Astrocyte (in vitro differentiated cells and primary cell): ENCODE data around the gene COL19A1.

Source experiments
- EZH2 ChIP-seq: IDR thresholded peaks from 2 replicates; pipeline ENCODE4 v1.6.1; 2012; ENCODE audit warnings: mild to moderate bottlenecking, low read length, inconsistent platforms; ENCODE audit not compliant: insufficient read depth
- TF ChIP-seq, protein P1 (sequence below): IDR thresholded peaks from 2 replicates; pipeline ENCODE4 v1.5.1; 2011; ENCODE audit warnings: low read depth, mild to moderate bottlenecking, inconsistent platforms, low read length, moderate library complexity; ENCODE audit not compliant: insufficient read depth

DNA sequence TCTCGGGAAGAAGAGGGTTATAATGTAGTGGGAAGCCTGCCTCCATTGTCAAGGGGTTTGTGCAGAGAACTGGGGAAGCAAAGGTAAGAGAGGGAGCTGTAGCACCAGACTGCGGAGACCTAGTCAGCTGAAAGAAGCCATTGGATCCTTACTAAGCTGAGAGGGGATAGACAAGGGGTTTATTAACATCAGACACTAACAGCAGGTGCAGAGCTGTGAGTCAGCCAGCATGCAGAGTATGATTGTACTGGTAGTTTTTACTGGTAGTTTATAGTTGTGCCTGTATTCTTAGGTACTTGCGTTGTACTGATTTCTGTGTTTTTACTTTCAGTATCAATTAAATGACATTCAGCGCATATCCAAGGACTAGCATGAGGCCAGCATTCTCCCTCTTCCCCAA is 17.8 kb upstream of the COL19A1 start:
- TF ChIP-seq, protein P1, sequence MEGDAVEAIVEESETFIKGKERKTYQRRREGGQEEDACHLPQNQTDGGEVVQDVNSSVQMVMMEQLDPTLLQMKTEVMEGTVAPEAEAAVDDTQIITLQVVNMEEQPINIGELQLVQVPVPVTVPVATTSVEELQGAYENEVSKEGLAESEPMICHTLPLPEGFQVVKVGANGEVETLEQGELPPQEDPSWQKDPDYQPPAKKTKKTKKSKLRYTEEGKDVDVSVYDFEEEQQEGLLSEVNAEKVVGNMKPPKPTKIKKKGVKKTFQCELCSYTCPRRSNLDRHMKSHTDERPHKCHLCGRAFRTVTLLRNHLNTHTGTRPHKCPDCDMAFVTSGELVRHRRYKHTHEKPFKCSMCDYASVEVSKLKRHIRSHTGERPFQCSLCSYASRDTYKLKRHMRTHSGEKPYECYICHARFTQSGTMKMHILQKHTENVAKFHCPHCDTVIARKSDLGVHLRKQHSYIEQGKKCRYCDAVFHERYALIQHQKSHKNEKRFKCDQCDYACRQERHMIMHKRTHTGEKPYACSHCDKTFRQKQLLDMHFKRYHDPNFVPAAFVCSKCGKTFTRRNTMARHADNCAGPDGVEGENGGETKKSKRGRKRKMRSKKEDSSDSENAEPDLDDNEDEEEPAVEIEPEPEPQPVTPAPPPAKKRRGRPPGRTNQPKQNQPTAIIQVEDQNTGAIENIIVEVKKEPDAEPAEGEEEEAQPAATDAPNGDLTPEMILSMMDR, result no peak
- TF ChIP-seq EZH2, result no peak
